SIG-M5 treated with dmso at 0.1 percent for 504 hours (cell line): Measurements from ENCODE around the gene KRT31.
"Not testable (repeated sequence)": the region's sequence is repeated elsewhere in the genome, so short reads cannot be mapped to it uniquely, and the experiment has no call there.

Experiments used
- DNase-seq: peaks from one replicate; lab custom pipeline; 2025; ENCODE audit not compliant: unreplicated experiment; lab: John Stamatoyannopoulos, UW

KRT31 gene

GRCh38 chr17:41347869-41348760 lies 49.3 kb downstream of the KRT31 start:
- DNase-seq = no peak

- not testable (repeated sequence) for DNase-seq
These were observed 51.0 kb downstream of the KRT31 start for GRCh38 chr17:41346421-41346820.

GRCh38 chr17:41345992-41346391 lies 51.4 kb downstream of the KRT31 start:
- no peak for DNase-seq
